CD4-positive, alpha-beta T cell treated with Interleukin-1 beta for 1 hour (primary cell): ENCODE data around the gene SFMBT2.

Experiments
- DNase-seq, 2 donors: peaks; one replicate each; pipeline ENCODE4 v3.0.0-alpha.2; 2020 to 2022

SFMBT2 gene

GRCh38 chr10:7362471-7362870, 48.4 kb downstream of the SFMBT2 start:
- DNase-seq = no peak

- DNase-seq = no peak
Measured at GRCh38 chr10:7361316-7361715, 49.5 kb downstream of the SFMBT2 start.

- no peak for DNase-seq
Measured at GRCh38 chr10:7359954-7360353, 50.9 kb downstream of the SFMBT2 start.

GRCh38 chr10:7359356-7359755, 51.5 kb downstream of the SFMBT2 start:
- DNase-seq = no peak

- no peak for DNase-seq
Measured at GRCh38 chr10:7357193-7357592, 53.6 kb downstream of the SFMBT2 start.

GRCh38 chr10:7354330-7355047, 56.3 kb downstream of the SFMBT2 start:
- no peak for DNase-seq

GRCh38 chr10:7351894-7352293, 58.9 kb downstream of the SFMBT2 start:
- no peak for DNase-seq

GRCh38 chr10:7350541-7351195, 60.2 kb downstream of the SFMBT2 start:
- DNase-seq = no peak

GRCh38 chr10:7345717-7346116, 65.1 kb downstream of the SFMBT2 start:
- DNase-seq = no peak

- DNase-seq = no peak
Measured at GRCh38 chr10:7343040-7343439, 67.8 kb downstream of the SFMBT2 start.

GRCh38 chr10:7340179-7340874, 70.5 kb downstream of the SFMBT2 start:
- no peak for DNase-seq

- no peak for DNase-seq
Measured at GRCh38 chr10:7339510-7339909, 71.3 kb downstream of the SFMBT2 start.

GRCh38 chr10:7338469-7338868, 72.4 kb downstream of the SFMBT2 start:
- no peak for DNase-seq

GRCh38 chr10:7337431-7338171, 73.2 kb downstream of the SFMBT2 start:
- peak in 1 of 2 donors; percentile 8 for DNase-seq

- DNase-seq = no peak
Measured at GRCh38 chr10:7335977-7336376, 74.9 kb downstream of the SFMBT2 start.

GRCh38 chr10:7334642-7334964, 76.2 kb downstream of the SFMBT2 start:
- DNase-seq = no peak

- DNase-seq = no peak
Measured at GRCh38 chr10:7333961-7334641, 76.7 kb downstream of the SFMBT2 start.

GRCh38 chr10:7329219-7329618, 81.6 kb downstream of the SFMBT2 start:
- DNase-seq = no peak

GRCh38 chr10:7327885-7328284, 82.9 kb downstream of the SFMBT2 start:
- no peak for DNase-seq

GRCh38 chr10:7322623-7323022, 88.2 kb downstream of the SFMBT2 start:
- no peak for DNase-seq

GRCh38 chr10:7320072-7320471, 90.8 kb downstream of the SFMBT2 start:
- DNase-seq = no peak

GRCh38 chr10:7319632-7320031, 91.2 kb downstream of the SFMBT2 start:
- DNase-seq = no peak

GRCh38 chr10:7318836-7319235, 92.0 kb downstream of the SFMBT2 start:
- DNase-seq = no peak
